SHP77 treated with DMSO at 0.1 percent for 48 hours (cell line): ENCODE data around the gene GALR1.
A peak's percentile ranks its signal among the peaks of the same experiment; 100 is the strongest.
"Not testable (repeated sequence)": the region's sequence is repeated elsewhere in the genome, so short reads cannot be mapped to it uniquely, and the experiment has no call there.

ENCODE experiments used
- DNase-seq: peaks from one replicate; lab custom pipeline; 2025; lab: John Stamatoyannopoulos, UW

The GALR1 gene, protein sequence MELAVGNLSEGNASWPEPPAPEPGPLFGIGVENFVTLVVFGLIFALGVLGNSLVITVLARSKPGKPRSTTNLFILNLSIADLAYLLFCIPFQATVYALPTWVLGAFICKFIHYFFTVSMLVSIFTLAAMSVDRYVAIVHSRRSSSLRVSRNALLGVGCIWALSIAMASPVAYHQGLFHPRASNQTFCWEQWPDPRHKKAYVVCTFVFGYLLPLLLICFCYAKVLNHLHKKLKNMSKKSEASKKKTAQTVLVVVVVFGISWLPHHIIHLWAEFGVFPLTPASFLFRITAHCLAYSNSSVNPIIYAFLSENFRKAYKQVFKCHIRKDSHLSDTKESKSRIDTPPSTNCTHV

DNA sequence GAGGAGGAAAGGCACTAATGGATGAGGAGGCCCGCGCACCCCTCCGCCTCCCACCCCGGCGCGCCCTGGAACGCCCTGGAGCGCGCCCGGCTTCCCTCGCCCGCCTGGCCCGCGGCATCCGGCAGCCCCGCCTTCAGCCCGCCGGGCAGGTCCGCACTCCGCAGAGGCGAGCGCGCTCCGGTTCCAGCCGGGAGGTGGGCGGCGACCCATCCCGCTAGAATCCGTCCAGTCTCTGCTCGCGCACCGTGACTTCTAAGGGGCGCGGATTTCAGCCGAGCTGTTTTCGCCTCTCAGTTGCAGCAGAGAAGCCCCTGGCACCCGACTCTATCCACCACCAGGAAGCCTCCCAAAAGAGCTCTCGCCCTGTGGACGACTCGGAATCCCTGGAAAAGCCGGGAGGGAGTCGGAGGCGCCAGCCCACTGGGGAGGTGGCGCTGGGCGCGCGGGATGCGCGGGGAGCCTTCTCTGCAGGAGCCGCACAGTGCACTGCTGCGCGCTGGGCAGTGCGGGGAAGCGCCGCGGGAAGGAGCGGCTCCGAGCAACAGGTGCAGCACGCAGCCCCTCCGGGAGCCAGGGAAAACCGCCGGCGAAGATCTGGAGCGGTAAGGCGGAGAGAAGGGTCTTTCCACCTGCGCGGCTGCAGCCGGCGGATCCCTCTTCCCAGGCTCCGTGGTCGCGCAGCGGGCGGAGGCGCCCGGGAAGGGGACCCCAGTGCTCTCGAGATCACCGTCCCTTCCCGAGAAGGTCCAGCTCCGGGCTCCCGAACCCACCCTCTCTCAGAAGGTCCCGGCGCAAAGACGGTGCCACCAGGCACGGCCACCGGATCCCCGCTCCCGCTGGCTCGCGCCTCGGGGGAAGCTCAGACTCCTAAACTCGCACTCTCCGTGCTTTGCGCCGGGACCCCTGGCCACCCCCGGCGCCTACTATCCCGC is at the start of gene GALR1:
GALR1 (plus strand) TSS at position 280 of the 932 bp plus-strand sequence. CDS start 701 bp downstream, outside the sequence.
- DNase-seq = no peak

GRCh38 chr18:77201506-77201905 is 48.1 kb upstream of the GALR1 start:
- no peak for DNase-seq

- no peak for DNase-seq
These were observed 47.3 kb upstream of the GALR1 start for GRCh38 chr18:77202329-77202728.

- DNase-seq = no peak
These were observed 46.6 kb upstream of the GALR1 start for GRCh38 chr18:77203071-77203470.

DNA sequence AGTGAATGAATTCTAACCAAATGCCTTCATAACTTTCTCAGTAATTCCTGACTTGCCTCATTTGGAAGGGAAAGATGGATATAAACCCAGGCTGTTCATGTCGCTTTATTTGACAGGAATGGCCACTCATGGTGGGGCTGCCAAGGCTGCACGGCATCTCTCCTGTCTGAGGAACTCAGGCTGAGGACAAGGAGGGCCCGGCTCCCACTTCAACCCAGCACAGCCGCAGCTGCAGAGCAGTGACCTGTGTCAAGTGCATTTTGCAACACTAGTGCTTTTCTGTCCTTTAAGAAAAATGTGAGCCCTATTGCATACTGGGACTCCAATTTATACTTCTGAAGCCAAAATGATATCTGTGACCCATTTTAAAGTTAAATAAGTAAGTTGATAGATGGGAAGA is 45.8 kb upstream of the GALR1 start:
- DNase-seq = no peak

GRCh38 chr18:77205769-77206168 is 43.9 kb upstream of the GALR1 start:
- DNase-seq = no peak

DNA sequence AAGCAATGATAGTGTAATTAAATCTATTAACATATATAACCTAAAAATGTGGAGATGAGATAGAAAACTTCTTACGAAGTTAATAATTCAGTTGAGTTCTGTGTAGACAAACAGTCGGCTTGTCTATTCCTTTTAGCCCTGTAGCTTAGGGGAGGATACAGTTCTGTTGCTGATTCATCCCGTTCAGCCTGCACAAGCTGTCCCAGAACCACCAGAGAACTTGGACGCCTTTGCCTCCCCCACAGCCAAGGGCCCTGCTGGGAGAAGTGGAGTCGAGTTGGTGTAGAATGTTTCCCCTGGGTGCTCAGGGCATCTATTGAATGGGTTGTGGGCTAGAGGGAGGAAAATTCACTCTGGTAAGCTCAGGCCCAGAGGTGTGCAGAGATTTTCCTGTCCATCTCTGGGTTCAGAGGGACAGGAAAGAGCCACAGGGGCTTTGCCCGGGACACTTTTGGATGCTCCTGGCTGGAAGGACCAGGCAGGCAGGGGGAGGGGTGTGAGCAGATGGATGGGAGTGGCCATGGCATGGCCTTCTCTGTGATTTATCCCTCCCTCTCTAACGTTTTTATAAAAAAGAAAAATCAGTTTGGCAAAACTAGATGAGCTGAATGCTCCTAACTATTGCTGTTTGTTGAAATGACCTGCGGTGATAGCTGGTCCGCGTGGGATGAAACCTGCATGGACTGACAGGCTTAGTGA is 42.8 kb upstream of the GALR1 start:
- no peak for DNase-seq

DNA sequence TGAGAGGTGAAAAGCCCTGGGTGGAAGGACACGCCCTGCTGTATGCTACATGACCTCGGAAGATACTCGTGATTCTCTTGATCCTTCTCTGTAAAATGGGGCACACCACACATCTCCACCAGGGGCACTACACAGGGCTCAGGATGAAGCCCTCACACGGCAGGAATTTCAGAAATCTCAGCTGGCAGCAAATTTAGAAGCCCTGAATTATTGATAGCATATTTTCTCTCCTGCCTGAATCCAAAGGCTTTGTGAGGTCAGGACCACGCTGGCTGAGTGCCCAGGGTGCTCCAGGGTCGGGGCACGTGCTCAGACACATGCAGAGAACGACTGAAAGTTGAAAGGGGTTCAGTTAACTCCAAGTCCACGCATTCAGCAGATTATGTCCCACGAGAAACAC is 42.1 kb upstream of the GALR1 start:
- DNase-seq = peak; percentile 24

- DNase-seq = no peak
These were observed 40.7 kb upstream of the GALR1 start for GRCh38 chr18:77208964-77209363.

- DNase-seq = no peak
These were observed 40.1 kb upstream of the GALR1 start for GRCh38 chr18:77209587-77209986.

DNA sequence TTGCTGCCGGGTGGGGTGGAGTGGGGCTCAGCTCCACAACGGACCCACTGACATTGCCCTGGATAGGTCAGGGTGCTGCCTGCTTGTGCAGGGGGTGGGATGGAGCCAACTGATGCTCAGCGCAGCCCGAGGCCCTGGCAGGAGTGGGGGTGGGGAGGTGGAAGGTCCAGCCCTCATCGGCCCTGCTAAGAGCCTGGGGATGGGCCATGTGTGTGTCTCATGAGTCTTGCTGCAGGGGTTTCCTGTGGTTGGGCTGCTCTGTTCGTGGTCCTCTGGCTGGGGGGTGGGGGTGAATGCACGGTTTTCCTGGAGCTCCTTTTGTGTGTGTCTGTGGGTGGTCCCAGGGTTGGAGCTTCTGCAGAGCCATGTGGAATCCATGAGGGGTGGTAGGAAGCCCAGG is 39.4 kb upstream of the GALR1 start:
- DNase-seq = no peak

DNA sequence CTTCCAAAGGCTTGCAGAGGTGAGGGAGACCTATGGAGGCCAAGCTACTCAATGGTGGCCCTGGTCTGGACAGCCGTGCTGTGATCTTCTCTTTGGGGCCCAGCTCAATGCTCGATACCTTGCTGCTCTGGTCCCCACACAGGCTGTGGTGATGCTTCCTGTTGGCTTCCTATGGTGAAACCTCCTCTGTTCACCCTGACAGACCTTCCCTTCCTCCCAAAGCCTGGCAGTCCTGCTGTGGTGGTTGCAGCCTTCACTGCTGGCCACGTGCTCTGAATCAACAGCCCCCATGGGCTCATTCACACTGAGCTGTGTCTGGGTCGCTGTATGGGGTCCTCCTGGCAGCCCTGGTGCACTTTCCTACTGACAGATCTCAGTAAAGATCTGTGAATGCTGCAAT is 31.0 kb upstream of the GALR1 start:
- no peak for DNase-seq

DNA sequence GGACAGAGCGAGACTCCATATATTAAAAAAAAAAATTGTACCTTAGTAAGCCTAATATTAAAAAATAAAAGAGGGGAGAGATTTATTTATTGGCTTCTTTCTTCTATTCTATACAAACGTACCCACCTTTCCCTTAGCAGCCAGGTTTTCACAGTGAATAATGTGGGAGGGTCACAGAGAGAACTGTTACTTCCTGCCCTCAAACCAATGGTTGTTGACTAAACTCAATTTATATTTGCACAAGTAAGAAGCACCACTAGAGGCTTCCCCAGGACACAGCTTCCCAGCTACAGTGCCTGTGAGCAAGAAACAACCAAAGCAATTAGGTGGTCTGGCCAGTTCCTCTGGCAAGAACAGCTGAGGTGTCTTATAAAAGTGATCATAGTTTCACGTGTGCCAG is 28.9 kb upstream of the GALR1 start:
- DNase-seq = no peak

- peak; percentile 89 for DNase-seq
These were observed 27.2 kb upstream of the GALR1 start for GRCh38 chr18:77222464-77222863.

DNA sequence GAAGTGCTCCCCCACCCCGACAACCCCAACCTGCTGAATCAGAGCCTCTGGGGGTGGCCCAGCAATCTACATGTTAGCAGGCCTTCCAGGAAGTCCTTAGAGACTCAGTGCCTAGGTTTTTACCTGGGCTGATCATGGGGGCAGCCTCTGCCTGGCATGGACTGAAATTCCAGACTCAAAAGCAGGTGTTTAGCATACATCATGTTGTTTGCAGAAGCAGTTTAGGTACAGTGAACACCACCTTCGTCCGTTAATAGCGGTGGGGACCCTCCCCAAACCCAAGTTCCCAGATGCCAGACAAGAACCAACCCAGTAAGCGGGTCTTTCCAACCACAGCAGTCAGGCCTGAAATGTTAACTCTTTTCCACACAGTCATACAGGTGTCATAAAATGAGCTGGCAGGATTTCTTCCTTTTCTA is 26.4 kb upstream of the GALR1 start:
- peak; percentile 78 for DNase-seq

DNA sequence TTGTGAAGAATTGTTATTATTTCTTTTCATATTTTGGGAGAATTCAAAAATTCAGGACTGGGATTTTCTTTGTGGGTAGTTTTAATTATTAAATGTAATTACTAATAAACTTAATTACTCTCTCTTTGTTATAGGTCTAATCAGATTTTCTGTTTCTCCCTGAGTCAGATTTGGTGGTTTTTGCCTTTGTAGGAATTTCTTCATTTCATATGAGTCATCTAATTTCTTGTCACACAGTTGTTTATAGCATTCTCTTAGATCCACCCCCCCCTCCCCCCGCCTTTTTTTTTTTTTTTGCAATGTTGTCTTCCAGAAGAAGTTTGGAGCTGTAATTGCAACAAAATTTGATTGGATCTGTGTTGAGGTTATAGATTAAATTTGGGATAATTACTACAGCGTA is 26.0 kb upstream of the GALR1 start:
- DNase-seq = no peak

GRCh38 chr18:77230645-77231044 is 19.0 kb upstream of the GALR1 start:
- no peak for DNase-seq

GRCh38 chr18:77234504-77235365 is 14.9 kb upstream of the GALR1 start:
- DNase-seq = peak; percentile 43

DNA sequence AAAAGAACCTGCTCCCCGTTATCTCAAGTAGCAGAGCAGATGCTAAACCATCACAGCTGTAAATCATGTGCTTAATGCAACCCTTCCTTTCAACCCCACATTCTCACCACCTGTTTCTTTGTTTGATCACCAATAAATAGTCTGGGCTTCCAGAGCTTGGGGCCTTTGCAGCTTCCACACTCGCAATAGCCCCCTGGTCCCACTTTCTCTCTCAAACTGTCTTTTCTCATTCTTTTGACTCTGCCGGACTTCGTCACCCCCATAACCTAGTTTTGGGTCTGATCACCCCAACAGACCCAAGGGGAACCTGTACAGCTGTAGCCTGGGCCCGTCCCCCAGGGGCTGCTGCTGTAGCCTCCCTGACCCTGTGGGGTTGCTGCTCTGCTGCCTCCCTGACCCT is 10.4 kb upstream of the GALR1 start:
- not testable (repeated sequence) for DNase-seq

DNA sequence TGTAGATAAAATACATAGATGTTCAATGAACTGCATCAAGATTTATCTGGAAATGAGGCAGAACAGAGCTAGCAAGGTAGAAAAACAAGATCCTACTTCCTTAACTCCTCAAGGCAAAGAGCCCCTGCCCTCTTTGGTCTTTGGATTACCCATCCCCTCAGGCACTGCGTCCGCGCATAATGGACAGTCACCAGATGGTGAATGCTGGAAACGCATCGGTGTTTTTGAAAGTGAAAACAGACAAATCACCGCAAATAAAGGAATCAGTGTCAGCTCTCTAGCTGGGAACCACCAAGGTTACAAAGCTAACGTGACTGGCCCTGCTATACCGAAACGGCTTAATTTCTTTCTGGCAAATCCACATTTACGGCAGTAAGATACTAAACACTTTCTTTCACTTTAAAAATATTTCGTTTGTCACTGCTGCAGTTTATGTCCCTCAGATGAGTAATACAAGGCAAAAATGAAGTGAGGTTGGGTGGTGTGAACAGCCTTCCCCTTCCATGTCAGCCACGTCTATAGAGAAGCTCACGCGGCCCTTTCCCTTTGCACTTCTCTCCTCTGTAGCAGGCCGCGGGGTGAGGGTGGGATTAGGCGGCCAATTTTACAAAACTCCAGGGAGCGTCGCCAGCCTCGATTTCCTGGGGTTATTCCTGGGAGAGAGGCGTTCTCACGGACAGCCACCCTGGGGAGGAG is 627 bp upstream of the GALR1 start:
- DNase-seq = no peak

GRCh38 chr18:77250501-77250925 is 865 bp downstream of the GALR1 start:
- DNase-seq = no peak
